Keratinocyte (primary cell): ENCODE measurements around the gene SLC12A9. TPM values are rescaled to one million over a fixed set of nuclear protein-coding genes. Genes with fewer than 3 reads are reported as not detected.
"Not testable (repeated sequence)": the region's sequence is repeated elsewhere in the genome, so short reads cannot be mapped to it uniquely, and the experiment has no call there.

ENCODE experiments used
- DNase-seq: peaks from one replicate; pipeline ENCODE4 v3.0.0-alpha.2; 2011; ENCODE audit warnings: low read depth, missing footprints, low spot score
- FAIRE-seq: peaks from 2 replicates; lab custom pipeline; 2011; peaks lifted over from hg19 to GRCh38; lab: Jason Lieb, UNC
- H2AFZ ChIP-seq: 2 replicates; pipeline ENCODE4 v1.6.0; 2012; ENCODE audit warnings: low read length, control low read depth, inconsistent platforms; ENCODE audit not compliant: control insufficient read depth
- H3K27ac ChIP-seq: 2 replicates; pipeline ENCODE4 v1.5.1; 2011; ENCODE audit warnings: low read length; ENCODE audit not compliant: control insufficient read depth, insufficient read depth
- H3K27me3 ChIP-seq: 3 replicates; pipeline ENCODE4 v1.6.0; 2011; ENCODE audit warnings: low read length; ENCODE audit not compliant: control insufficient read depth, insufficient read depth; ENCODE audit errors: extremely low read depth
- H3K36me3 ChIP-seq, 2 experiments: 2 replicates in 1 of 2; 3 replicates in 1 of 2; pipeline ENCODE4 v1.5.1; 2011; ENCODE audit warnings: low read length in 2 of 2, mild to moderate bottlenecking in 1 of 2; ENCODE audit not compliant: control insufficient read depth in 2 of 2, insufficient read depth in 2 of 2; ENCODE audit errors: extremely low read depth in 1 of 2
- H3K4me1 ChIP-seq: 3 replicates; pipeline ENCODE4 v1.5.1; 2011; ENCODE audit warnings: low read length; ENCODE audit not compliant: control insufficient read depth, insufficient read depth; ENCODE audit errors: extremely low read depth
- H3K4me2 ChIP-seq: 3 replicates; pipeline ENCODE4 v1.6.0; 2011; ENCODE audit warnings: low read depth, low read length; ENCODE audit not compliant: control insufficient read depth, insufficient read depth; ENCODE audit errors: extremely low read depth
- H3K4me3 ChIP-seq, 3 experiments: fragments of 200-600 bp in 1 of 3; sonication (generic) in 1 of 3; 2 replicates in 2 of 3; 3 replicates in 1 of 3; pipeline ENCODE4 v1.5.1; 2011 to 2016; ENCODE audit warnings: low read length in 3 of 3, mild to moderate bottlenecking in 3 of 3, control low read depth in 2 of 3, inconsistent platforms in 1 of 3, low read depth in 1 of 3, mixed read lengths in 1 of 3, mixed run types in 1 of 3, moderate library complexity in 1 of 3; ENCODE audit not compliant: control insufficient read depth in 2 of 3, insufficient read depth in 2 of 3; ENCODE audit errors: extremely low read depth in 1 of 3
- H3K79me2 ChIP-seq: 2 replicates; pipeline ENCODE4 v1.6.0; 2012; ENCODE audit warnings: low read length; ENCODE audit not compliant: control insufficient read depth, insufficient read depth
- H3K9ac ChIP-seq: 3 replicates; pipeline ENCODE4 v1.6.0; 2011; ENCODE audit warnings: low read length; ENCODE audit not compliant: control insufficient read depth, insufficient read depth; ENCODE audit errors: extremely low read depth
- H3K9me1 ChIP-seq: 3 replicates; pipeline ENCODE4 v1.6.0; 2011; ENCODE audit warnings: low read length; ENCODE audit not compliant: control insufficient read depth, insufficient read depth; ENCODE audit errors: extremely low read depth
- H3K9me3 ChIP-seq: 2 replicates; pipeline ENCODE4 v1.5.1; 2012; ENCODE audit warnings: low read depth, low read length; ENCODE audit not compliant: control insufficient read depth
- H4K20me1 ChIP-seq: 3 replicates; pipeline ENCODE4 v1.6.0; 2011; ENCODE audit warnings: low read length; ENCODE audit not compliant: control insufficient read depth, insufficient read depth; ENCODE audit errors: extremely low read depth
- EZH2 ChIP-seq: IDR thresholded peaks from one replicate; pipeline ENCODE4 v1.6.1; 2012; ENCODE audit warnings: inconsistent platforms, mild to moderate bottlenecking, low read length, moderate library complexity
- dilution Hi-C: fragments of 300-500 bp; cut with MboI; formaldehyde crosslinking; loops from one replicate; pipeline ENCODE4 v1.7.0; 2020; ENCODE audit warnings: low sequenced_read_pairs; ENCODE audit not compliant: extremely low pct_ligation_motif_present
- polyA plus RNA-seq, 5 experiments: library from polyadenylated mRNA; depleted of rRNA in 3 of 5; stranded (reverse) in 3 of 5; stranded (forward) in 1 of 5; unstranded in 1 of 5; fragments of >200 nt; gene quantifications; 1 replicate in 1 of 5; 2 replicates in 3 of 5; 3 replicates in 1 of 5; pipeline versions ENCODE4 v1.2.1 to v1.2.3, GENCODE V29; 2011 to 2012; ENCODE audit warnings: missing spikeins in 2 of 5, low read depth in 1 of 5, low replicate concordance in 1 of 5
- TF ChIP-seq, protein P1 (sequence below), 3 experiments: IDR thresholded peaks in 1 of 3; conservative IDR thresholded peaks in 1 of 3; optimal IDR thresholded peaks in 1 of 3; 2 replicates in 2 of 3; 3 replicates in 1 of 3; pipeline versions ENCODE3 to v1.5.1; 2011; ENCODE audit warnings: low read length in 3 of 3, mild to moderate bottlenecking in 3 of 3, moderate library complexity in 2 of 3, control low read depth in 1 of 3, inconsistent platforms in 1 of 3; ENCODE audit not compliant: insufficient read depth in 2 of 3; ENCODE audit errors: extremely low read depth in 1 of 3

SLC12A9 gene
- polyA plus RNA-seq, 1 donor (not counting 4 experiments of a cell fraction or from before 2014, with no cell fraction given), result 19.8 TPM

DNA sequence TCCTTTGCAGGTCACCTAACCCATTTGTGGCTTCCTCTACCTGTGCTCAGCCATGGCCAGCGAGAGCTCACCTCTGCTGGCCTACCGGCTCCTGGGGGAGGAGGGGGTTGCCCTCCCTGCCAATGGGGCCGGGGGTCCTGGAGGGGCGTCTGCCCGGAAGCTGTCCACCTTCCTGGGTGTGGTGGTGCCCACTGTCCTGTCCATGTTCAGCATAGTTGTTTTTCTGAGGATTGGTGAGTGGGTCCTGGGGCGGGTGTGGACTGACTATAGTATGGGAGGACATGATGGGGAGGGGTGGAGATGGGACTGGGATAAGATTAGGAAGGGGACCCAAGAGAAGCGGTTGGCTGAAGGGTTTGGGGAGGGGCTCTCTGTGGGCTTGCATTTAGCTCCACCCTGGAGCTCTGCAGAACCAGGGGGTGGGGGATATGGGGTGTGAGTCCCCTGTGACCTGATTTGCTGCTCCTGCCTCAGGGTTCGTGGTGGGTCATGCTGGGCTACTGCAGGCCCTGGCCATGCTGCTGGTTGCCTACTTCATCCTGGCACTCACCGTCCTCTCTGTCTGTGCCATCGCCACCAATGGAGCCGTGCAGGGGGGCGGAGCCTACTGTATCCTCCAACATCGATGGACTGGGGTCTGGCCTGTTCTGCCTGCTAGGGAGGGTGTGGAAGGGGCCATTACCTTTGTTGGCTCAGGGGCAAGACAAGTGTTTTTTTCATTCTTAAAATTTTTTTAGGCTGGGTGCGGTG lies 1.8 kb downstream of the SLC12A9 start:
- Histone ChIP-seq H3K36me3 (peaks cover 3 to 6% of the 10 kb centered on the region in 2 experiments), H3K4me2 (no peak overlapping the region), H4K20me1 (no peaks in the 10 kb centered on the region), H3K9me1 (no peaks in the 10 kb centered on the region), H3K79me2 (peaks cover 27% of the 10 kb centered on the region), H3K27me3 (no peaks in the 10 kb centered on the region), H3K9ac (no peak overlapping the region), H3K27ac (no peak overlapping the region), H2AFZ (no peak overlapping the region), H3K9me3 (no peaks in the 10 kb centered on the region), H3K4me1 (peaks cover 10% of the 10 kb centered on the region), H3K4me3 (no peak overlapping the region)
- FAIRE-seq, result no peak
- dilution Hi-C loops, result no loop called here
- no peak for DNase-seq
- TF ChIP-seq, protein P1, sequence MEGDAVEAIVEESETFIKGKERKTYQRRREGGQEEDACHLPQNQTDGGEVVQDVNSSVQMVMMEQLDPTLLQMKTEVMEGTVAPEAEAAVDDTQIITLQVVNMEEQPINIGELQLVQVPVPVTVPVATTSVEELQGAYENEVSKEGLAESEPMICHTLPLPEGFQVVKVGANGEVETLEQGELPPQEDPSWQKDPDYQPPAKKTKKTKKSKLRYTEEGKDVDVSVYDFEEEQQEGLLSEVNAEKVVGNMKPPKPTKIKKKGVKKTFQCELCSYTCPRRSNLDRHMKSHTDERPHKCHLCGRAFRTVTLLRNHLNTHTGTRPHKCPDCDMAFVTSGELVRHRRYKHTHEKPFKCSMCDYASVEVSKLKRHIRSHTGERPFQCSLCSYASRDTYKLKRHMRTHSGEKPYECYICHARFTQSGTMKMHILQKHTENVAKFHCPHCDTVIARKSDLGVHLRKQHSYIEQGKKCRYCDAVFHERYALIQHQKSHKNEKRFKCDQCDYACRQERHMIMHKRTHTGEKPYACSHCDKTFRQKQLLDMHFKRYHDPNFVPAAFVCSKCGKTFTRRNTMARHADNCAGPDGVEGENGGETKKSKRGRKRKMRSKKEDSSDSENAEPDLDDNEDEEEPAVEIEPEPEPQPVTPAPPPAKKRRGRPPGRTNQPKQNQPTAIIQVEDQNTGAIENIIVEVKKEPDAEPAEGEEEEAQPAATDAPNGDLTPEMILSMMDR (optimal IDR thresholded peaks at IDR 0.05 in 1 of 3, IDR thresholded peaks at IDR 0.05 in 1 of 3, conservative IDR thresholded peaks at IDR 0.05 in 1 of 3; ENCODE audit: extremely low read depth in 1 of 3, insufficient read depth in 2 of 3, low read length in 3 of 3), result no peak
- no peak for TF ChIP-seq EZH2

GRCh38 chr7:100854899-100855298 lies 2.4 kb downstream of the SLC12A9 start:
- FAIRE-seq, H3K4me2 ChIP-seq, H4K20me1 ChIP-seq, H3K9ac ChIP-seq, dilution Hi-C loops, H3K4me3 ChIP-seq, H3K9me1 ChIP-seq, H3K27ac ChIP-seq, H3K36me3 ChIP-seq, H3K27me3 ChIP-seq, H2AFZ ChIP-seq, H3K9me3 ChIP-seq, DNase-seq: not testable (repeated sequence)
- H3K4me1 ChIP-seq, result peaks cover 10% of the 10 kb centered on the region
- peaks cover 27% of the 10 kb centered on the region for H3K79me2 ChIP-seq
